ENCODE data around the gene CTRL. TPM values are rescaled to one million over a fixed set of nuclear protein-coding genes. Genes with fewer than 3 reads are reported as not detected.
A peak's percentile ranks its signal among the peaks of the same experiment; 100 is the strongest.
"Not testable (repeated sequence)": the region's sequence is repeated elsewhere in the genome, so short reads cannot be mapped to it uniquely, and the experiment has no call there.

Gene CTRL
- 0.42 and 1.3 TPM in 2 replicates for total RNA-seq
- 1.5 TPM for polyA plus RNA-seq (2012)

GRCh38 chr16:67931712-67932461 lies at the start of gene CTRL:
Gene CTRL, minus strand, starts transcription at chr16:67931862. Its CDS starts 10 bp downstream, at chr16:67931852.
- no peak for DNase-seq (ENCODE audit: low read depth)

DNA sequence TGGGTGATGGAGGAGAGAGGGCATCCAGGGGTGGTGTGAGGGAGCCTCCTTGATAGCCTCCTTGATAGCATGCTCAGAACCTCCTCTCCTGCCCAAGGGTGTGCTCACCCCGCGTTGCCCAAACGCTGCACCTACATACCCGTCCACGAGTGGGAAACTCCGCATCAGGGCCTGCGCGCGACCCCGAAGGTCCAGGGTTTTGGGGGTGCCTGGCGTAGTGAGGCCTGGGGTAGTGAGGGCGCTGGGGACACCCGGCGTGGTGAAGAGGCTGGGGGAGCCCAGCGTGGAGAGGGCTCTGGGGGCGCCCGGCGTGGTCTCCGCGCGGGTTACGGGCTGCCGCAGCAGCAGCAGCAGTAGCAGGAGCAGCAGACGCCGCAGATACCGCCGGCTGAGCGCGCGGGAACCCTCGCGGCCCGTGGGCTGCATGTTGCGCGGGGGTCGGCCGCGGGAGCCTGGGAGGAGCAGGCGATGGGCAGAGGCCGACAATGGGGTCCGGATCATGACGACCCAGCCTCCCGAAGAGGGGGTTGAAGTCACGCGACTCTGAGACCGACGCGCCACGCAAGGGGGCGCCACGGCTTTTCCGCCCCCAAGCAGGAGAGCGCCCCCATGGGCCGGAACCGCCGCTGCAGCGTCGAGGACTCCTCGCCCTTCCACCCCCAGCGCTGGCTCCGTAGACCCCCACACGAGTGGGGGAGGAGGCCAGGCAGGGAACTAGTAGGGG lies 48.5 kb upstream of the CTRL start, which contains the start of gene DPEP3:
TSS of gene DPEP3 (minus strand) at position 545 of the 724 bp plus-strand sequence. CDS start at position 426, 119 bp downstream.
- DNase-seq (ENCODE audit: low read depth): no peak

GRCh38 chr16:67977469-67978227 lies 46.0 kb upstream of the CTRL start:
- DNase-seq (ENCODE audit: low read depth): no peak

- DNase-seq (ENCODE audit: low read depth): no peak
Measured at GRCh38 chr16:67977005-67977404, 45.3 kb upstream of the CTRL start.

DNA sequence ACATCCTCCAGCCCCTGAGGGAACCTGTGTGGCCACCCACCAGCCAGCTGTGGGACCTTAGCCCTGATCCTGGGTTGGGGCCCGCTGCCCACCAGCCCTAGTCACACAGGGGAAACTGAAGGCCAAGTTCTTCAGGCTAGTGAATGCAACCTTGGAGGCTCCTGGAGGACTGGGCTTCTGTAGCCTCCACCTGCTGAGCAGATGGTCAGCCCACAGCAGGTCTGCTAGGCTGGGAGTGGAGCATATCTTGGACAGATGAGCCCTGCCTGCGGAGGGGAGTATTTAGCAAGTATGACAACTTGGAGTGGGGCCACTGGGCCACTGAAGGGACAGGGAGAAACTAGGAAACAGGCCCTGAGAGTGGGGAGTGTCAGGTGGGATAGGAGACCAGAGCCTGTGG lies 44.5 kb upstream of the CTRL start:
- no peak for DNase-seq (ENCODE audit: low read depth)

- DNase-seq (ENCODE audit: low read depth): no peak
Measured at GRCh38 chr16:67975321-67976105, 43.9 kb upstream of the CTRL start.

GRCh38 chr16:67972285-67972684 lies 40.6 kb upstream of the CTRL start:
- not testable (repeated sequence) for DNase-seq (ENCODE audit: low read depth)

DNA sequence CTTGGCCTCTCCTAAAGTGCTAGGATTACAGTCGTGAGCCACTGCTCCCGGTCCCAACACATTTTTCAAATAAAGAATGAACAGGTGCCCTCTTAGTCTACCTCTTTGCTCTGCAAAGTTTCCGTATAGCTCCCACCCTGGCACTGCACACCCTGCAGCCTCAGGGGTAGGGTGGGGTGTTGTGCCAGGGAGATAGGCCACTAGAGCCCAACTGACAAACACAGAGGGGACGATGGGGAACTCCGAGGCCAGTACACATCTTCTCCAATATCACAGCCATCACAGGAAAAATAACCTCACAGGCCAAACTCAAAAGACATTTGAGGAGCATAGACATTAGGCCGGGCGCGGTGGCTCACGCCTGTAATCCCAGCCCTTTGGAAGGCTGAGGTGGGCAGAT lies 39.4 kb upstream of the CTRL start:
- DNase-seq (ENCODE audit: low read depth): no peak

GRCh38 chr16:67969254-67970039 lies 37.8 kb upstream of the CTRL start:
- DNase-seq (ENCODE audit: low read depth): no peak

DNA sequence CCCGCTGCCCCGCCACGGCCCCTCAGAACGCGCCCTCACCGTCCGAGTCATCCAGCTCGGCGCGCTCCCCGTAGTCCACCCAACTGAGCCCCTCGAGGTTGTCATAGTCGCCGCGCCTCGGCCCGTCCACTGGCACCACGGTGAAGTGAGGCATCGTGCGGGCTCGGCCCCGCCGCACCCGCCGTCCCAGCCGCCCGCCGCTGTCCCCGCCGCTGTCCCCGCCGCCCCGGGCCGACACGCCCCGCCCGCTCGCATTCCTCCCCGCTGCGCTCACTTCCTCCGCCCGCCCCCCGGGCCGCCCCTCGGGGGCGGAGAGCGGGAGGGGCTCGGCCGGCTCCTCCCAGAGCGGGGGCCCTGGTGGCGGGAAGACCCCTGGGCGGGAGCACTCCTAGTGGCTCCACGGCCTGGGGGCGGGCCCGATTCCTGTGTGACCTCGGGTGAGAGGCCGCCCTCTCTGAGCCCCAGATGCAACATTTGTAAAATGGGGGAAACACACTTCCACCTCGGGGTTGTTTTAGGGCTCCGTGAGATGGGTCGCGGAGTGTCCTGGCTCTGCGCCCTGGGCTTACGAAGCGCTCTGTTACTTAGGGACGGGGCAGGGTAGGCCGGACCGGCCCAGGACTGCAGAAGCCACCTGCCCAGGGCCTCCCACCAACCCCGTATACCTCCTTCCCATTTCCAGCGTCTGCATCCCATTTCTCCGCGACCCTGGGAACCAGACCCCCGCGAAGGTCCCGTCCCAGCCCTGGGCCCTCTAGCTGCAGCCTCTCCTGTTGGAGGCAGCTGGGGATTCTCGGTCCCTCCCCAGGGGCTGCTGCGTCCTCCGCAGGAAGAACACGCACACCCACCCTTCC lies 37.0 kb upstream of the CTRL start, which contains the start of gene SLC12A4:
TSS of gene SLC12A4 (minus strand) at position 238 of the 854 bp plus-strand sequence. CDS start at position 154, 84 bp downstream.
- DNase-seq (ENCODE audit: low read depth): peak; percentile 86

DNA sequence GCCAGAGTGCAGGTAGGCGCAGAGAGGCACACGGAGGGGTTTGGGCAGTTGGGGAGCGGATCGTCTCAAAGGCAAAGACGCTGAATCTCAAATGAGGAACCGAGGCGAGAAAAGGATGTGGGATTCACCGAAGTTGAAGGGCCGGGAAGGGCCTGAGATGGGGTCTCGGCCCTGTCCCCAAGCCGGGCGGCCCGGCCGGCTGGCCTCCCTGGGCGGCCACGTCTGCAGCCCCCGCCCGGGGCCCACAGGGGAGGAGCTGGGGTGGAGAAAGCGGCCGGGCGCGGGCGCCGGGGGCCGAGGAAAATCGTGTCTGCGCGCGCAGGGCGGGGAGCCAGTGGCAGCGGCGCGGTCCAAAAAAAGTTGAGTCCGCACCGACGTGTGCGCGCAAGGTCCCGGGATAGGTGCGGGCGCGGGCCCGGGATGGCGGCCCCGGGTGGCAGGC lies 36.3 kb upstream of the CTRL start:
- DNase-seq (ENCODE audit: low read depth): peak; percentile 49

DNA sequence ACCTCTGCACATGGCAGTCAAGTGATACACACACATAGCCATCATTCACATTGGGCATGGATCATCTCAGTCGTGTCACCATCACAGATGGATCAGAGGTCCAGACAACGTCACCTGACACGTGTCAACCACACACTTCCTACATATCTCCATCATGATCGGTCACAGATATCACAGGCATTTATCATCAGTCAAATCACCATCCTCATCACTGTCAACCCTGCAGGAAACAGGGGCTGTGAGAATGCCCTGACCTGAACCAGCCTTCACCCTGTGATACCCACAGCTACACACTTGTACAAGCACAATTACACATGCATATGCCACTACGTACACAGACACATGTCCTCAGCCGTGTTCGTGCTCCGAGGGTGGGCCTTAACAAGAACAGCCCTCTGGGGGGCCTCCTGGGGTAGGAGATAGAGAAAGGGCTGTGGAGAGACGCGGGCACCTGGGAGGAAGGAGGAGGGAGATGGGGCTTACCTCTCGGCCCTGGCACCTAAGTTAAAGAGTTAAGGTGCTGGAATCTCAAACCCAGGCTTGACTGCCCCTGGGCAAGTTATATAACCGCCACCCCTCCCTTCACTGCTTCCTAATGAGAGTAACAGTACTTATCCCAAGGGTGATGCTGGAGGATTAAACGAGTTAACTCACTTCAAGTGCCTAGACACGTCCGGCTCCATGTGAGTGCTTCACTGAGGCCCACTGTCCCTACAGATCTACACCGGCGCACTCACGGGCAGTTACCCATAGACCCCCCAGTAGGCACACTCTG lies 35.7 kb upstream of the CTRL start:
- DNase-seq (ENCODE audit: low read depth): no peak

DNA sequence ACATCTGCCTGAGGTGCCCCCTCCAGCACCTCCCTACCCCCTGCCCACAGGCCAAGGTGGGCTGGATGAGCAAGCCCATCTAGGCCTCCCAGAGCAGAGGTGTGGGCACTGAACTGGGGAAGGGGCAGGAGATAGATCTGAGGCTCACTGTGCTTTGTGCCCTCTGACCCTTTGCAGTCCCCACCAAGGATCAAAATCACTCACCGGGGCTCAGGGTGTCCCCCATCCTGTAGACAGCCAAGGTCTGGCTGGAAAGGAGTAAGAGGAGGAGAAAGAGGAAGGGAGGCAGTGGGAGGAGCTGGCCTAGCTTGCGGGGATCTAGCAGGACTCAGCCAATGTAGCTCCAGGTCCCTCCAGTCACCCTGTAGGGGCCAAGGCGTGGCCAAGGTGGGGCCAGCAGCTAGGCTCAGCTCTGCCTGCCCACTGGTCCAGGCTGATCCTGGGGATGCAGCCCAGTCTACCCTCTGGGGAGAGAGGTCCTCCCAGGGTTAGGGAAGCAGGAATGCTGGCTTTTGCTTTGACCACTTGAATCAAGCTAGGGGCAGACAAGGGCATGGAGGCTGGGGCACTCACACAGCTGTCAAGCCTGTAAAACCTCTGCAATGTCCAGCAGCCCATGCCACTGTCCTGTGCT lies 35.0 kb upstream of the CTRL start:
- DNase-seq (ENCODE audit: low read depth): peak; percentile 75

DNA sequence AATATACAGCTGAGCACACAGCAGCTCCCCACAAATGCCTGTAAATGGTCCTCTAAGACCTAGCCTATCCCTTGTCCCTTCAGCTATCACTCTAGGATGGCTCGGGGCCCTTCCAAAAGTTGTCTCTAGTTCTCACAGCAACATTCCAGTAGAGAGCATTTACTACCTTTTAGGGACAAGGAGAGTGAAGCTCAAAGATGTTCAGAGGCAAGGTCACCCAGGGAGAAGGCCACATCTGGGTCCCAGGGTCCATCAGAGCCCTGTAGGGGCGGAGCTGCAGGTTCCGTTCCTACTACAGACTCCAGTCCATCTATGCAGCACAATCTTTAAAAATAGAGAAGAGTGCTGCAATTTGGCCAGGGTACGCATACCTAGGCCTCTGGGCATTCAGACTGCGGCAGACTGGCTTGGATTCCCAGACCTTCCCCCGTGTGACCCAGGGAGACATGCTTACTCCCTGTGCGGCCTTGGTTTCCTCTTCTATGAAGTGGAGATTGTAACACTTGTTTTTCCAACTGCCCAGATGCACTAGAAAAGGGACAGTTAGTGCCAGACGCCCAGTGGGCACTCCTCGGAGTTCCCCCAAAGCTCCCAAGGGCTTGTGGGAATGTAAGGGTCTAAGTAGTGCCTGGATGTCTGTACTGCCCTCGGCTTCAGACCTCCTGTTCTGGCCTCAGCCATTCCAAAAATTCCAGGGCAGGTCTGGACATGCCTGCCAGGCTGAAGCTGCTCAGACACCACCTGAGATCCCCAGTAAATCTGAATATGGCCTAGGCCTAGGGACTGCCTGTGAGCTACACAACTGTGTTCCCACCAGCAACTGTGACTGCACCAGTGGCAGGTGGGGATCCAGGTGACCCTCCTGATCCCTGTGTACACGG lies 34.2 kb upstream of the CTRL start:
- DNase-seq (ENCODE audit: low read depth): peak; percentile 58

GRCh38 chr16:67964477-67965131 lies 32.9 kb upstream of the CTRL start:
- peak; percentile 35 for DNase-seq (ENCODE audit: low read depth)
